Panc1 (cell line): ENCODE data around the gene KMT5B. TPM values are rescaled to one million over a fixed set of nuclear protein-coding genes. Genes with fewer than 3 reads are reported as not detected.

Source experiments
- total RNA-seq: library from RNA; stranded (reverse); gene quantifications from one replicate; pipeline ENCODE4 v1.2.1, GENCODE V29; 2021; ENCODE audit not compliant: unreplicated experiment

The KMT5B gene
- total RNA-seq, 1 experiment from 2014 or later, result 48.6 TPM

Other genes starting within 250 kb of the KMT5B start
- 54.1 TPM for gene UNC93B1, start 209.2 kb downstream of the KMT5B start, total RNA-seq
- 18.3 TPM for gene ALDH3B1, start 203.0 kb downstream of the KMT5B start, total RNA-seq
- gene NDUFS8, start 182.6 kb downstream of the KMT5B start, total RNA-seq, result 289 TPM
- 158 TPM for gene TCIRG1, start 174.3 kb downstream of the KMT5B start, total RNA-seq
- 136 TPM for gene CHKA, start 91.9 kb downstream of the KMT5B start, total RNA-seq
- gene C11orf24, start 58.7 kb upstream of the KMT5B start, total RNA-seq, result 53.1 TPM
- 171 TPM for gene LRP5, start 99.3 kb upstream of the KMT5B start, total RNA-seq
- 163 TPM for gene PPP6R3, start 247.5 kb upstream of the KMT5B start, total RNA-seq